ENCODE measurements around the gene LMCD1. TPM values are rescaled to one million over a fixed set of nuclear protein-coding genes. Genes with fewer than 3 reads are reported as not detected.

The LMCD1 gene
- total RNA-seq, 1 donor: 95.0 TPM

- DNase-seq (ENCODE audit: low read depth): peak; percentile 68
- no peak for TF ChIP-seq CTCF (IDR thresholded peaks at IDR 0.05; ENCODE audit: insufficient read depth, low read depth, low read length)
- no peak overlapping the region for H3K4me3 ChIP-seq (ENCODE audit: low read depth, low read length)
Measured at GRCh38 chr3:8581806-8582445, 80.3 kb downstream of the LMCD1 start.

- no peak overlapping the region for H3K4me3 ChIP-seq (ENCODE audit: low read depth, low read length)
- TF ChIP-seq CTCF (IDR thresholded peaks at IDR 0.05; ENCODE audit: insufficient read depth, low read depth, low read length): no peak
- DNase-seq (ENCODE audit: low read depth): no peak
Measured at GRCh38 chr3:8584661-8585060, 83.0 kb downstream of the LMCD1 start.

- DNase-seq (ENCODE audit: low read depth): peak; percentile 85
- H3K4me3 ChIP-seq (ENCODE audit: low read depth, low read length): no peak overlapping the region
- no peak for TF ChIP-seq CTCF (IDR thresholded peaks at IDR 0.05; ENCODE audit: insufficient read depth, low read depth, low read length)
Measured at GRCh38 chr3:8589880-8590556, 88.4 kb downstream of the LMCD1 start.

GRCh38 chr3:8593021-8593827, 91.6 kb downstream of the LMCD1 start:
- DNase-seq (ENCODE audit: low read depth): no peak
- no peak for TF ChIP-seq CTCF (IDR thresholded peaks at IDR 0.05; ENCODE audit: insufficient read depth, low read depth, low read length)
- H3K4me3 ChIP-seq (ENCODE audit: low read depth, low read length): no peak overlapping the region

- no peak overlapping the region for H3K4me3 ChIP-seq (ENCODE audit: low read depth, low read length)
- no peak for DNase-seq (ENCODE audit: low read depth)
- no peak for TF ChIP-seq CTCF (IDR thresholded peaks at IDR 0.05; ENCODE audit: insufficient read depth, low read depth, low read length)
Measured at GRCh38 chr3:8595252-8595651, 93.6 kb downstream of the LMCD1 start.

- DNase-seq (ENCODE audit: low read depth): no peak
Measured at GRCh38 chr3:8595695-8596115, 94.1 kb downstream of the LMCD1 start.

More at GRCh38 chr3:8595695-8596115, 94.1 kb downstream of the LMCD1 start:
- H3K4me3 ChIP-seq (ENCODE audit: low read depth, low read length): no peak overlapping the region
- no peak for TF ChIP-seq CTCF (IDR thresholded peaks at IDR 0.05; ENCODE audit: insufficient read depth, low read depth, low read length)

Data from fibroblast of villous mesenchyme (primary cell).